GM19438 (cell line): ENCODE measurements around the gene TMEM175.
A peak's percentile ranks its signal among the peaks of the same experiment; 100 is the strongest.
"Not testable (repeated sequence)": the region's sequence is repeated elsewhere in the genome, so short reads cannot be mapped to it uniquely, and the experiment has no call there.

Experiments used
- ATAC-seq: cut with Tn5 transposase; IDR thresholded peaks from one replicate; pipeline ENCODE4 v1.9.1; 2021; ENCODE audit warnings: low read depth; ENCODE audit not compliant: unreplicated experiment

TMEM175 gene

GRCh38 chr4:914531-914930 is 17.7 kb upstream of the TMEM175 start:
- ATAC-seq = no peak

- ATAC-seq = no peak
These were observed 17.2 kb upstream of the TMEM175 start for GRCh38 chr4:915041-915474.

GRCh38 chr4:915595-915994 is 16.7 kb upstream of the TMEM175 start:
- no peak for ATAC-seq

GRCh38 chr4:917466-917865 is 14.8 kb upstream of the TMEM175 start:
- ATAC-seq = no peak

GRCh38 chr4:917992-918391 is 14.3 kb upstream of the TMEM175 start:
- no peak for ATAC-seq

GRCh38 chr4:918591-918990 is 13.7 kb upstream of the TMEM175 start:
- ATAC-seq = not testable (repeated sequence)

GRCh38 chr4:919004-919680 is 13.1 kb upstream of the TMEM175 start:
- ATAC-seq = not testable (repeated sequence)

- peak; percentile 51 for ATAC-seq
These were observed 10.4 kb upstream of the TMEM175 start for GRCh38 chr4:921830-922331.

- ATAC-seq = no peak
These were observed 7.9 kb upstream of the TMEM175 start for GRCh38 chr4:924107-925096.

GRCh38 chr4:925171-925570 is 7.1 kb upstream of the TMEM175 start:
- no peak for ATAC-seq

- no peak for ATAC-seq
These were observed 6.3 kb upstream of the TMEM175 start for GRCh38 chr4:925771-926500.

GRCh38 chr4:926538-926937 is 5.7 kb upstream of the TMEM175 start:
- no peak for ATAC-seq

- ATAC-seq = not testable (repeated sequence)
These were observed 4.7 kb upstream of the TMEM175 start for GRCh38 chr4:927566-927965.

GRCh38 chr4:929096-929765 is 3.0 kb upstream of the TMEM175 start:
- ATAC-seq = no peak

GRCh38 chr4:930028-930551 is 2.2 kb upstream of the TMEM175 start:
- no peak for ATAC-seq

GRCh38 chr4:930827-931193 is 1.4 kb upstream of the TMEM175 start:
- no peak for ATAC-seq

GRCh38 chr4:931194-931959 is 883 bp upstream of the TMEM175 start:
- ATAC-seq = no peak

GRCh38 chr4:932713-933070 is 432 bp downstream of the TMEM175 start:
- ATAC-seq = peak; percentile 6

GRCh38 chr4:939508-939907 is 7.2 kb downstream of the TMEM175 start:
- ATAC-seq = not testable (repeated sequence)
